HuH-7 (cell line): ENCODE measurements around the gene ZNF322.

Experiments
- DNase-seq: peaks from one replicate; pipeline ENCODE4 v3.0.0; 2011; ENCODE audit warnings: low spot score

Gene ZNF322

GRCh38 chr6:26588965-26589364, 70.6 kb downstream of the ZNF322 start:
- DNase-seq, result no peak
